Endothelial cell of umbilical vein (primary cell): ENCODE results near the gene TEAD4. TPM values are rescaled to one million over a fixed set of nuclear protein-coding genes. Genes with fewer than 3 reads are reported as not detected.
A peak's percentile ranks its signal among the peaks of the same experiment; 100 is the strongest.

Experiments
- BruUV-seq: library from RNA; stranded (reverse); fragments of 400-500 nt; replicated peaks from 2 replicates; lab custom pipeline; 2021; lab: Mats Ljungman, UMichigan
- CTCF ChIA-PET: fragments of 300-600, 350-600 bp; sonication (Branson Sonifier 250); formaldehyde crosslinking; loops from one replicate; lab custom pipeline; 2021; ENCODE audit warnings: antibody characterized with exemption, inconsistent platforms; lab: Charles Lee
- POLR2A ChIA-PET: fragments of 300-600, 350-600 bp; sonication (Branson Sonifier 250); formaldehyde crosslinking; loops from one replicate; lab custom pipeline; 2021; ENCODE audit warnings: antibody characterized with exemption, inconsistent platforms; lab: Charles Lee
- DNase-seq: peaks from one replicate; pipeline ENCODE4 v3.0.0-alpha.2; 2011; ENCODE audit warnings: low read depth, low spot score
- FAIRE-seq: peaks from 2 replicates; lab custom pipeline; 2011; peaks lifted over from hg19 to GRCh38; lab: Jason Lieb, UNC
- H2AFZ ChIP-seq: 2 replicates; pipeline ENCODE4 v1.6.0; 2012; ENCODE audit warnings: low read depth, low read length, control low read depth, inconsistent platforms
- H3K27ac ChIP-seq: 2 replicates; pipeline ENCODE4 v1.5.1; 2011; ENCODE audit warnings: low read depth, mild to moderate bottlenecking, control low read depth, low read length, moderate library complexity; ENCODE audit not compliant: insufficient read depth
- H3K27me3 ChIP-seq, 2 experiments: 2 replicates each; pipeline versions ENCODE4 v1.6.0 to v1.6.1; 2011; ENCODE audit warnings: low read length in 2 of 2, mixed read lengths in 1 of 2; ENCODE audit not compliant: control insufficient read depth in 2 of 2, insufficient read depth in 2 of 2
- H3K36me3 ChIP-seq, 2 experiments: 2 replicates in 1 of 2; 3 replicates in 1 of 2; pipeline ENCODE4 v1.5.1; 2011; ENCODE audit warnings: low read length in 2 of 2, mild to moderate bottlenecking in 1 of 2, moderate library complexity in 1 of 2; ENCODE audit not compliant: control insufficient read depth in 2 of 2, insufficient read depth in 2 of 2; ENCODE audit errors: extremely low read depth in 1 of 2
- H3K4me1 ChIP-seq: 3 replicates; pipeline ENCODE4 v1.5.1; 2011; ENCODE audit warnings: mild to moderate bottlenecking, low read length; ENCODE audit not compliant: control insufficient read depth, insufficient read depth; ENCODE audit errors: extremely low read depth
- H3K4me2 ChIP-seq: 2 replicates; pipeline ENCODE4 v1.6.1; 2011; ENCODE audit warnings: low read length, control low read depth, mixed read lengths; ENCODE audit not compliant: insufficient read depth
- H3K4me3 ChIP-seq, 3 experiments: fragments of 200-600 bp in 1 of 3; sonication (generic), shearing (Covaris generic) in 1 of 3; replicated peaks in 1 of 3; 2 replicates each; pipeline ENCODE4 v1.5.1; 2011 to 2016; ENCODE audit warnings: control low read depth in 3 of 3, low read length in 3 of 3, mild to moderate bottlenecking in 2 of 3, inconsistent platforms in 1 of 3, low read depth in 1 of 3, moderate library complexity in 1 of 3; ENCODE audit not compliant: insufficient read depth in 1 of 3
- H3K79me2 ChIP-seq: 2 replicates; pipeline ENCODE4 v1.6.0; 2012; ENCODE audit warnings: low read length, inconsistent platforms; ENCODE audit not compliant: control insufficient read depth, insufficient read depth
- H3K9ac ChIP-seq: replicated peaks from 2 replicates; pipeline ENCODE3; 2011; ENCODE audit warnings: low read length, control low read depth; ENCODE audit not compliant: insufficient read depth; ENCODE audit errors: extremely low read depth
- H3K9me1 ChIP-seq: replicated peaks from 3 replicates; pipeline ENCODE4 v1.6.0; 2011; ENCODE audit warnings: mild to moderate bottlenecking, low read length; ENCODE audit not compliant: control insufficient read depth, insufficient read depth; ENCODE audit errors: extremely low read depth
- H3K9me3 ChIP-seq: replicated peaks from 2 replicates; pipeline ENCODE4 v1.5.1; 2012; ENCODE audit warnings: low read length, inconsistent platforms; ENCODE audit not compliant: control insufficient read depth, insufficient read depth
- H4K20me1 ChIP-seq: replicated peaks from 2 replicates; pipeline ENCODE3; 2011; ENCODE audit warnings: mild to moderate bottlenecking, low read length; ENCODE audit not compliant: control insufficient read depth, insufficient read depth; ENCODE audit errors: extremely low read depth
- CTCF ChIP-seq, 2 donors: IDR thresholded peaks; 1 replicate in 1 of 2; 2 replicates in 1 of 2; pipeline ENCODE4 v1.5.1; 2011; ENCODE audit warnings: low read length in 2 of 2, mild to moderate bottlenecking in 2 of 2, moderate library complexity in 2 of 2, control low read depth in 1 of 2, inconsistent platforms in 1 of 2, low read depth in 1 of 2; ENCODE audit not compliant: insufficient read depth in 1 of 2; ENCODE audit errors: extremely low read depth in 1 of 2
- EZH2 ChIP-seq: IDR thresholded peaks from 2 replicates; pipeline ENCODE4 v1.6.1; 2012; ENCODE audit warnings: borderline replicate concordance, low read depth, mild to moderate bottlenecking, moderate library complexity, low read length, inconsistent platforms; ENCODE audit not compliant: severe bottlenecking
- FOS ChIP-seq: IDR thresholded peaks from 2 replicates; pipeline ENCODE4 v1.6.1; 2011; ENCODE audit warnings: mild to moderate bottlenecking, low read length, moderate library complexity, borderline replicate concordance; ENCODE audit not compliant: insufficient read depth
- GATA2 ChIP-seq: IDR thresholded peaks from 2 replicates; pipeline ENCODE4 v1.7.0; 2011; ENCODE audit warnings: low read depth, mild to moderate bottlenecking, moderate library complexity, mixed read lengths, low read length; ENCODE audit not compliant: insufficient read length, insufficient read depth
- JUN ChIP-seq: IDR thresholded peaks from 2 replicates; pipeline ENCODE4 v1.6.1; 2011; ENCODE audit warnings: borderline replicate concordance, low read depth; ENCODE audit not compliant: insufficient read length, insufficient read depth
- MYC ChIP-seq: IDR thresholded peaks from one replicate; pipeline ENCODE4 v1.6.1; 2011; ENCODE audit warnings: mild to moderate bottlenecking, low read depth, low read length
- POLR2A ChIP-seq: IDR thresholded peaks from 2 replicates; pipeline ENCODE4 v1.6.1; 2012; ENCODE audit warnings: low read depth, mild to moderate bottlenecking, control low read depth, low read length
- POLR2AphosphoS5 ChIP-seq: IDR thresholded peaks from 2 replicates; pipeline ENCODE4 v1.6.1; 2012; ENCODE audit warnings: low read depth, mild to moderate bottlenecking, control low read depth, low read length, moderate library complexity; ENCODE audit not compliant: insufficient read depth
- dilution Hi-C: fragments of 300-500 bp; cut with MboI; formaldehyde crosslinking; loops from one replicate; pipeline ENCODE4 v1.15.0; 2019; ENCODE audit warnings: low sequenced_read_pairs; ENCODE audit not compliant: extremely low pct_ligation_motif_present
- intact Hi-C: fragments of 100-400 bp; cut with micrococcal nuclease; formaldehyde crosslinking; loops from one replicate; pipeline ENCODE4 v1.10.0; 2022
- polyA plus RNA-seq, 4 experiments: library from polyadenylated mRNA; depleted of rRNA in 3 of 4; stranded (reverse) in 3 of 4; unstranded in 1 of 4; fragments of >200 nt; gene quantifications; 2 replicates each; pipeline versions ENCODE4 v1.2.1 to v1.2.3, GENCODE V29; 2011 to 2012; ENCODE audit warnings: missing spikeins in 1 of 4
- total RNA-seq: library from RNA; stranded (reverse); gene quantifications from 2 replicates; pipeline ENCODE4 v1.2.3, GENCODE V29; 2021
- TF ChIP-seq, protein P1 (sequence below): IDR thresholded peaks from 2 replicates; pipeline ENCODE4 v1.6.1; 2011; ENCODE audit not compliant: insufficient read depth, insufficient read length

The TEAD4 gene
- total and polyA plus RNA-seq, 2 donors (not counting 3 experiments of a cell fraction or from before 2014, with no cell fraction given): 34.4 to 46.0 TPM

DNA sequence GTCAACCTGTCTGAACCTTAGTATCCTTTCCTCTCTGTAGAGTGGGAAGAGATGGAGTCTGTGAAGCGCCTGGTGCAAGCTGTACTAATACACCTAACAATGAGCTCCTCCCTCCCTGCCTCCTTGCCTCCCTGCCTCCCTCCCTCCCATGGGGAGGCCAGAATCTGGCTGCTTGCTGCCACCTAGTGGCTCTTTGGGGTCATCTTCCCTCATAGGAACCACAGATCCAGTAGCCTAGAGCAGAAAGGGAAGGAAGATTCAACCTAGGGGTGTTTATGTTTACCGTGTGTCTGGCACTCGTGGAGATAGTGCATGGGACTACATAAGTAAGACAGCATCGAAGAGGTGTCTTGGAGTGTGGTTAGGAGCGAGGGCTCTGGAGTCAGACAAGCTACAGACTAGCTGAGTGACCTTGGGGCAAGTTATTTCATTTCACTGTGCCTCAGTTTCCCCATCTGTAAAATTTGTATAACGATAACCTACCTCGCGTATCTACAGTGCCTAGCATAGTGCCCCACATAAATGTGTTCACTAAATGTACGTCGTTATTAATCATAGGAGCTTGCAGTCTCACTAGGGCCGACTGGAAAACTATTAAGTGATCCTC is 82.5 kb downstream of the TEAD4 start:
- Histone ChIP-seq H3K27ac (no peak overlapping the region), H3K9me3 (no peaks in the 10 kb centered on the region), H3K4me1 (no peaks in the 10 kb centered on the region), H3K9ac (no peak overlapping the region), H3K4me3 (no peak overlapping the region), H3K79me2 (no peaks in the 10 kb centered on the region), H3K9me1 (no peaks in the 10 kb centered on the region), H3K4me2 (no peak overlapping the region), H4K20me1 (no peaks in the 10 kb centered on the region), H3K27me3 (no peaks in the 10 kb centered on the region), H3K36me3 (peaks cover 0 to 12% of the 10 kb centered on the region in 2 experiments), H2AFZ (no peak overlapping the region)
- peak; percentile 68 for DNase-seq
- dilution Hi-C loops: no loop called here
- ChIA-PET POLR2A (no interaction called here), CTCF (interaction anchor here (0.6 to 2.9 kb wide), 59 partner anchors 9 to 359 kb away, joined by 3 to 78 read pairs (median 4); partner anchors contain the start of genes FOXM1, NRIP2, RHNO1 and TEX52)
- intact Hi-C loops: loop anchor here (1.0 kb wide), 3 partner anchors 156 to 243 kb away; no protein-coding TSS in a partner anchor
- TF ChIP-seq FOS (no peak), CTCF (IDR thresholded peaks at IDR 0.05; ENCODE audit: extremely low read depth in 1 of 2, insufficient read depth in 1 of 2, low read depth in 1 of 2, low read length in 2 of 2) (peak; percentile 50 to 70)
- BruUV-seq: no TSS peak
- peak; percentile 91 for FAIRE-seq

DNA sequence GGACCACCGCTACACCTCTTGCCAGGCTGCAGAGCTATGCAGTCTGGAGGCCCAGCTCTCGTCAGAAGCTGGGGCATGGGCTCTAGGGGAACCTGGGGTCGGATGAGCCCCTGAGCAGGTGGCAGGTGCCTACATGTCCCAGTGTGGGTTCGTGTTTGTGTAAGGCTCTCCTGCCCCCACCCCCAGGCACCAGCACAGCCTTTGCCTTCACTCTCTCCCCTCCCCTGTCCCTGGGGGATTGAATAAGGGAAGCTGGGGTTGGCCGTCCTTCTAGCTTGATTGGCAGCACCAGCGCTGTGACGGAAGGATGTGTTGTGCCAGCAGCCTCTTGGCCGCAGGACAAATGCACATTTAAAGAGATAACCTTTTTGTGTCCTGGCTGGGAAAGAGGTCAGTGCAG is 83.2 kb downstream of the TEAD4 start:
- no peak for TF ChIP-seq POLR2A
- no peak for TF ChIP-seq FOS
- TF ChIP-seq, protein P1, sequence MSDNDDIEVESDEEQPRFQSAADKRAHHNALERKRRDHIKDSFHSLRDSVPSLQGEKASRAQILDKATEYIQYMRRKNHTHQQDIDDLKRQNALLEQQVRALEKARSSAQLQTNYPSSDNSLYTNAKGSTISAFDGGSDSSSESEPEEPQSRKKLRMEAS: no peak
- TF ChIP-seq MYC: no peak
- no peak for TF ChIP-seq EZH2
- TF ChIP-seq POLR2AphosphoS5: no peak
- TF ChIP-seq CTCF (IDR thresholded peaks at IDR 0.05; ENCODE audit: extremely low read depth in 1 of 2, insufficient read depth in 1 of 2, low read depth in 1 of 2, low read length in 2 of 2): no peak
- TF ChIP-seq GATA2: no peak
- TF ChIP-seq JUN: no peak
- no peak overlapping the region for H3K27ac ChIP-seq
- H3K79me2 ChIP-seq: no peaks in the 10 kb centered on the region
- no peaks in the 10 kb centered on the region for H3K27me3 ChIP-seq
- no peak overlapping the region for H3K9ac ChIP-seq
- FAIRE-seq: no peak
- peaks cover 0 to 12% of the 10 kb centered on the region in 2 experiments for H3K36me3 ChIP-seq
- H3K9me1 ChIP-seq: no peaks in the 10 kb centered on the region
- DNase-seq: no peak
- no peak overlapping the region for H3K4me2 ChIP-seq
- intact Hi-C loops: no loop called here
- H4K20me1 ChIP-seq: no peaks in the 10 kb centered on the region
- POLR2A ChIA-PET: no interaction called here
- no peaks in the 10 kb centered on the region for H3K9me3 ChIP-seq
- dilution Hi-C loops: no loop called here
- no TSS peak for BruUV-seq
- H3K4me1 ChIP-seq: no peaks in the 10 kb centered on the region
- CTCF ChIA-PET: interaction anchor here (1.2 to 2.9 kb wide), 22 partner anchors 8 to 245 kb away, joined by 3 to 78 read pairs (median 10); partner anchors contain the start of genes FOXM1, NRIP2, RHNO1 and TEX52
- H2AFZ ChIP-seq: no peak overlapping the region
- H3K4me3 ChIP-seq: no peak overlapping the region
